Stimulated activated CD8-positive, alpha-beta memory T cell treated with anti-CD3 and anti-CD28 coated beads, Interleukin-12 subunit alpha, Interleukin-12 subunit beta, amount 100 ng/mL, for 24 hours (primary cell): ENCODE data around the gene TANGO6.
"Not testable (repeated sequence)": the region's sequence is repeated elsewhere in the genome, so short reads cannot be mapped to it uniquely, and the experiment has no call there.

Experiments used
- DNase-seq: peaks from one replicate; pipeline ENCODE4 v3.0.0-alpha.2; 2020; ENCODE audit errors: extremely low read depth

TANGO6 gene

GRCh38 chr16:69116906-69117305 is 273.6 kb downstream of the TANGO6 start:
- no peak for DNase-seq

GRCh38 chr16:69118468-69118867 is 275.1 kb downstream of the TANGO6 start:
- DNase-seq, result no peak

- no peak for DNase-seq
Measured at GRCh38 chr16:69118994-69119393, 275.7 kb downstream of the TANGO6 start.

- no peak for DNase-seq
Measured at GRCh38 chr16:69119536-69119935, 276.2 kb downstream of the TANGO6 start.

GRCh38 chr16:69120096-69120664 is 276.8 kb downstream of the TANGO6 start:
- no peak for DNase-seq

GRCh38 chr16:69123910-69124309 is 280.6 kb downstream of the TANGO6 start:
- no peak for DNase-seq

- not testable (repeated sequence) for DNase-seq
Measured at GRCh38 chr16:69124406-69124805, 281.1 kb downstream of the TANGO6 start.

GRCh38 chr16:69124961-69125360 is 281.6 kb downstream of the TANGO6 start:
- not testable (repeated sequence) for DNase-seq

- no peak for DNase-seq
Measured at GRCh38 chr16:69126221-69126620, 282.9 kb downstream of the TANGO6 start.

GRCh38 chr16:69126801-69127200 is 283.5 kb downstream of the TANGO6 start:
- not testable (repeated sequence) for DNase-seq

- DNase-seq, result no peak
Measured at GRCh38 chr16:69127966-69128510, 284.7 kb downstream of the TANGO6 start.

- DNase-seq, result no peak
Measured at GRCh38 chr16:69130461-69130860, 287.1 kb downstream of the TANGO6 start.

- no peak for DNase-seq
Measured at GRCh38 chr16:69131167-69131838, 288.0 kb downstream of the TANGO6 start.

GRCh38 chr16:69131839-69132423 is 288.6 kb downstream of the TANGO6 start:
- DNase-seq, result peak; percentile 59

GRCh38 chr16:69132424-69133252 is 289.3 kb downstream of the TANGO6 start, which contains the start of the genes CHTF8 and UTP4:
Gene CHTF8 (minus strand): TSS chr16:69132588. CDS start chr16:69121458, 11,130 bp downstream.
Gene UTP4 (plus strand): TSS chr16:69132649. CDS start chr16:69133460, 811 bp downstream.
- peak; percentile 75 for DNase-seq

GRCh38 chr16:69133373-69133954 is 290.1 kb downstream of the TANGO6 start:
- no peak for DNase-seq
